Measurements from ENCODE around the gene CBLL2.

DNA sequence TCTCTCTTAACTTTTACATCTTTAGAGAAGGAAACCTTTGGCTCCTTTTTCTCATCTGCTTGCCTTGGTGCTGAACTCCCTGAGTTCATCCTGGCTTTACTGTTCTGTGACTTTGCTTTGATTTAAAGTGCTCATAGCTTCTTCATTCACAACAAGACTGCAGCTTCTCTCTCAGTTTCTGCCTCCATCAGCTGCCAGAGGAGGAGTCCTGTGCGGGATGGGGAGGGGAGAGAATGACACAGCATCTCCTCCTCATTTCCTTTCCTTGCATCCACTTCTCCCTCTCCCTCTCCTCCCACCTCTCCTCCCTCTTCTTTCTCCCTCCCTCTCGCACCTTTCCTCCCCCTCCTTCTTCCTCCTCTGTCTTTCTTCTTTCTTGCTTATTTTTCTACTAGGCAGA lies 42.0 kb downstream of the CBLL2 start:
- TF ChIP-seq, protein P1, sequence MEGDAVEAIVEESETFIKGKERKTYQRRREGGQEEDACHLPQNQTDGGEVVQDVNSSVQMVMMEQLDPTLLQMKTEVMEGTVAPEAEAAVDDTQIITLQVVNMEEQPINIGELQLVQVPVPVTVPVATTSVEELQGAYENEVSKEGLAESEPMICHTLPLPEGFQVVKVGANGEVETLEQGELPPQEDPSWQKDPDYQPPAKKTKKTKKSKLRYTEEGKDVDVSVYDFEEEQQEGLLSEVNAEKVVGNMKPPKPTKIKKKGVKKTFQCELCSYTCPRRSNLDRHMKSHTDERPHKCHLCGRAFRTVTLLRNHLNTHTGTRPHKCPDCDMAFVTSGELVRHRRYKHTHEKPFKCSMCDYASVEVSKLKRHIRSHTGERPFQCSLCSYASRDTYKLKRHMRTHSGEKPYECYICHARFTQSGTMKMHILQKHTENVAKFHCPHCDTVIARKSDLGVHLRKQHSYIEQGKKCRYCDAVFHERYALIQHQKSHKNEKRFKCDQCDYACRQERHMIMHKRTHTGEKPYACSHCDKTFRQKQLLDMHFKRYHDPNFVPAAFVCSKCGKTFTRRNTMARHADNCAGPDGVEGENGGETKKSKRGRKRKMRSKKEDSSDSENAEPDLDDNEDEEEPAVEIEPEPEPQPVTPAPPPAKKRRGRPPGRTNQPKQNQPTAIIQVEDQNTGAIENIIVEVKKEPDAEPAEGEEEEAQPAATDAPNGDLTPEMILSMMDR (optimal IDR thresholded peaks at IDR 0.05 in 1 of 3, IDR thresholded peaks at IDR 0.05 in 1 of 3, conservative IDR thresholded peaks at IDR 0.05 in 1 of 3; ENCODE audit: extremely low read depth in 1 of 3, insufficient read depth in 2 of 3, low read length in 3 of 3): no peak
- TF ChIP-seq EZH2 (IDR thresholded peaks at IDR 0.05; ENCODE audit: low read length): no peak

All from keratinocyte (primary cell).